Heart right ventricle (tissue), 16 donors: ENCODE results near the gene PAQR8. TPM values are rescaled to one million over a fixed set of nuclear protein-coding genes. Genes with fewer than 3 reads are reported as not detected.
A peak's percentile ranks its signal among the peaks of the same experiment; 100 is the strongest.

Source experiments
- ATAC-seq, 8 donors: fragments of 200-7000 bp; cut with Tn5 transposase; one replicate each; pipeline ENCODE4 v1.9.1; 2020; ENCODE audit warnings: mild to moderate bottlenecking in 8 of 8, moderate library complexity in 8 of 8, moderate number of reproducible peaks in 1 of 8
- DNase-seq, 2 donors: peaks; one replicate each; pipeline ENCODE4 v3.0.0-alpha.2; 2020
- H3K27ac ChIP-seq, 10 donors: fragments of 200-600 bp; sonication (generic) in 2 of 10; one replicate each; pipeline versions ENCODE4 v1.5.0 to v1.8.0; 2020 to 2022; ENCODE audit warnings: mild to moderate bottlenecking in 3 of 10
- H3K27me3 ChIP-seq, 7 donors: fragments of 200-600 bp; one replicate each; pipeline ENCODE4 v1.8.0; 2021 to 2022; ENCODE audit warnings: mild to moderate bottlenecking in 2 of 7
- H3K36me3 ChIP-seq, 9 donors: fragments of 200-600 bp; sonication (generic) in 1 of 9; one replicate each; pipeline versions ENCODE4 v1.5.0 to v1.8.0; 2020 to 2022; ENCODE audit warnings: mild to moderate bottlenecking in 2 of 9
- H3K4me1 ChIP-seq, 9 donors: fragments of 200-600 bp; sonication (generic) in 1 of 9; one replicate each; pipeline versions ENCODE4 v1.5.0 to v1.8.0; 2020 to 2022; ENCODE audit warnings: mild to moderate bottlenecking in 4 of 9
- H3K4me3 ChIP-seq, 10 donors: fragments of 200-600 bp; sonication (generic) in 2 of 10; one replicate each; pipeline versions ENCODE4 v1.5.0 to v1.8.0; 2020 to 2022; ENCODE audit warnings: mild to moderate bottlenecking in 7 of 10, moderate library complexity in 2 of 10
- H3K9me3 ChIP-seq, 11 donors: fragments of 200-600 bp in 10 of 11; sonication (generic) in 2 of 11; one replicate each; pipeline versions ENCODE4 v1.5.0 to v1.8.0; 2013 to 2022; ENCODE audit warnings: mild to moderate bottlenecking in 2 of 11, control low read depth in 1 of 11, moderate library complexity in 1 of 11
- CTCF ChIP-seq, 9 donors: fragments of 200-600 bp; sonication (generic) in 2 of 9; IDR thresholded peaks; one replicate each; pipeline versions ENCODE4 v1.5.0 to v1.8.0; 2021 to 2022; ENCODE audit warnings: antibody characterized with exemption in 9 of 9, mild to moderate bottlenecking in 5 of 9, moderate library complexity in 1 of 9
- WGBS, 2 donors: extraction: QIAGEN DNeasy Blood & Tissue Kit; methylation state at CpG; one replicate each; pipeline ENCODE4 v1.1.7; 2013; ENCODE audit warnings: inconsistent platforms in 1 of 2; 5-methylcytosine and 5-hydroxymethylcytosine counted together
- intact Hi-C, 10 donors: fragments of 100-400 bp; cut with DNase I; formaldehyde crosslinking; loops; one replicate each; pipeline versions ENCODE4 v1.11.1 to v1.14.2; 2022
- polyA plus RNA-seq, 2 donors: library from polyadenylated mRNA; stranded (reverse); fragments of 200-250 nt; gene quantifications; one replicate each; pipeline ENCODE4 v1.2.3, GENCODE V29; 2013
- total RNA-seq, 10 donors: library from RNA; stranded (reverse); fragmentation: NEBNext Ultra II Directional in 3 of 10; extraction: Animal tissue kit (Norgen Biotek cat#: 25700) in 3 of 10; gene quantifications; one replicate each; pipeline versions ENCODE4 v1.2.1 to v1.2.4, GENCODE V29; 2021 to 2023
- donor health status: Arrhythmogenic right ventricular cardiomyopathy.
- donor health status: ischemic (EF 13 %, LVEDD 7.1; RV severe dilation, severe dysfunction).
- donor health status: healthy with polysubstance abuse.
- donor health status: DM: no; HTN: yes; CAD: no.
- donor health status: DM: no; HTN: no; CAD: no.
- donor health status: ischemic (EF 25% LVEDD 6.9; RV normal size, moderate dysfunction).
- donor health status: ischemic (EF 25% LVEDD 5.7; RV mildly dilated, moderate dysfunction).
- donor health status: healthy.
- donor health status: DM: yes; HTN: yes; CAD: no.
- donor health status: Ischemic cardiomyopathy.
- donor health status: ischemic (EF 35%, LVEDD 5.7; RV mildly dilated, moderate dysfunction).
- donor health status: nonischemic (EF 11% LVEDD 7.7; RV severe dilation, severe dysfunction).
- donor health status: DM: yes; HTN: yes; CAD: no.
- donor health status: PGD.
- donor health status: ischemic (EF 29% LVEDD 5.4; RV normal size, mild dysfunction).
- donor health status: nonischemic (EF 23%, LVEDD 6.1; RV moderate dilation, normal function).

PAQR8 gene
- total and polyA plus RNA-seq, 12 donors: 1.0 to 6.3 (median 2.8) TPM

DNA sequence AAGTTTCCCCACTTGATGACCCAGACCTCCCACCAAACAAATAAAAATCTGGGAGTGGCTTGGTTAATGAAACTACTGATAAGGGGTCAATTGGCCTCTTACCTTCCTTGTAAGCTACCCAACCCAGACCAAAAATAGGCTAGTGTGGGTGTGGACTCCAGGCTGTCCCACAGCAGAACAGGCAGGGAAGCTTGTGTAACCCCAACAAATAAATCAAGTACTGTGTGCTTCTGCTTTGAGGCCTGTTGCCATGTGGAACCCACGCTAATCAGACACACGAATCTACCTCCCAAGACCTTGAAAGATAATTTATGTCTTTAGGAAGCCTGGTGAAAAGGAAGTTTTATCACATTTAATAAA is 33.7 kb upstream of the PAQR8 start:
- no peak for ATAC-seq
- H3K4me3 ChIP-seq: no peak overlapping the region
- no peak overlapping the region for H3K27ac ChIP-seq
- H3K36me3 ChIP-seq: no peaks in the 10 kb centered on the region
- no peak for DNase-seq
- no peaks in the 10 kb centered on the region for H3K9me3 ChIP-seq
- intact Hi-C loops: no loop called here
- no peak for TF ChIP-seq CTCF (IDR thresholded peaks at IDR 0.05)
- H3K27me3 ChIP-seq: no peaks in the 10 kb centered on the region
- peaks cover 0 to 5% (median 0%) of the 10 kb centered on the region in 9 donors for H3K4me1 ChIP-seq
- WGBS, 2 donors: 78 to 89% methylated on average over 2 of the region's 2 CpGs

GRCh38 chr6:52328729-52329128 is 33.2 kb upstream of the PAQR8 start:
- H3K4me1 ChIP-seq: peaks cover 0 to 9% (median 0%) of the 10 kb centered on the region in 9 donors
- no peak overlapping the region for H3K27ac ChIP-seq
- no peaks in the 10 kb centered on the region for H3K27me3 ChIP-seq
- no peak for DNase-seq
- no peak overlapping the region for H3K4me3 ChIP-seq
- no peaks in the 10 kb centered on the region for H3K9me3 ChIP-seq
- no peak for ATAC-seq
- WGBS, 2 donors: 93 to 97% methylated on average over 2 of the region's 2 CpGs
- intact Hi-C loops: no loop called here
- no peak for TF ChIP-seq CTCF (IDR thresholded peaks at IDR 0.05)
- no peaks in the 10 kb centered on the region for H3K36me3 ChIP-seq

DNA sequence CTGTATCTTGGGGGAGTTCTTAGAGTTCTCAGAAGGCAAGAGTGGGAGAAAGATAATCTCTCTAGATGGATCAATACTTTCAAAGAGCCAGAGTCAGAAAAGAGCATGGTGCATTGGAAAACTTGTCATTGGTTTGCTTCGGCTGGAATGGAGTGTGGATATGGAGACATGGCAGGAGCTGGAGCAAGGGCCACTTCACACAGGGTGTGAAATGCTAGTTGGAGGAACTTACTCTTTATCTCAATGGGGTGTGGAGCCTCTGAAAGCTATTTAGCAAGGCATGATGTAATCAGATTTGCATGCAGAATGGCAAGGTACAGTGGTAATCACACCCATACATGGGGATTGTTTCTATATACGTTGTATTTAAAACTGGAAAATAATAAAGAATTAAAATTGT is 31.5 kb upstream of the PAQR8 start:
- Histone ChIP-seq H3K4me3 (no peak overlapping the region), H3K27ac (no peak overlapping the region), H3K36me3 (no peaks in the 10 kb centered on the region), H3K27me3 (no peaks in the 10 kb centered on the region), H3K4me1 (peaks cover 0 to 15% (median 0%) of the 10 kb centered on the region in 9 donors), H3K9me3 (no peaks in the 10 kb centered on the region)
- intact Hi-C loops: no loop called here
- WGBS, 2 donors: 31 to 34% methylated on average over 2 of the region's 2 CpGs
- no peak for TF ChIP-seq CTCF (IDR thresholded peaks at IDR 0.05)
- DNase-seq (no peak), ATAC-seq (peak in 5 of 8 donors; percentile 46 to 65 (median 52))

DNA sequence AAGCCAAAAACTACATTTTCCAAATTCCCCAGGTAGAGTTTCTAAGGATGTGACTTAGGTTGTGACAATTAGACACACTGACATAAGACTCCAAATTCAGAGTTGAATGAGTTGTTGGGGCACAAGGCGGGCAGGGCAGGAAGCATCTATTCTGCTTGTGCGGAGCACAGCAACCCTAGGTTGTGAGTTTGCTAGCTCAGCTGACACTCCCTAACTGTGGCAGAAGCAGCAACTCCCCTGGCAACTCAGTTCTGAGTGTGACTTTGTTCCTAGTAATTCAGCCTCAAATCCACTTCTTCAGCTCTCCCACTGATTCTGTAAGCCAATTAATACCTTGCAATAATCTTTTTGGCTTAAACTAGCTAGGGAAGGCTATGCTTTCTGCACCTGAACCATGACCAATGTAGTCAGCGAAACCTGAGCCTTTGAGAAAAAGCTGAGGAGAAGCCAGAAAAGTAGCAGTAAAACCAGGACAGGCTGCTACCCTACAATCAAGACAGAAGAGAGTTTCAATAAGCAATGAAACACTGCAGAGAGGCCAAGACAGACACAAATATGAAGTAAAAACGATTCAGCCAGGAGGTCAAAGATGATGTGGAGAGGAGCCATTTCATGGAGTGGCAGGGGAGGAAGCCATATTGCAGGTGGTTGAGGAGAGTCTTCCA is 30.0 kb upstream of the PAQR8 start:
- H3K27ac ChIP-seq: no peak overlapping the region
- ATAC-seq: no peak
- H3K36me3 ChIP-seq: no peaks in the 10 kb centered on the region
- no peak for TF ChIP-seq CTCF (IDR thresholded peaks at IDR 0.05)
- H3K27me3 ChIP-seq: no peaks in the 10 kb centered on the region
- 86 to 90% methylated on average over 4 of the region's 4 CpGs for WGBS, 2 donors
- intact Hi-C loops: no loop called here
- no peak for DNase-seq
- H3K9me3 ChIP-seq: no peaks in the 10 kb centered on the region
- H3K4me1 ChIP-seq: peaks cover 0 to 15% (median 0%) of the 10 kb centered on the region in 9 donors
- no peak overlapping the region for H3K4me3 ChIP-seq
